Panc1 (cell line): ENCODE results near the gene CALM3. TPM values are rescaled to one million over a fixed set of nuclear protein-coding genes. Genes with fewer than 3 reads are reported as not detected.

Source experiments
- ATAC-seq: fragments of 200-7000 bp; cut with Tn5 transposase; 2 replicates; pipeline ENCODE4 v1.9.1; 2020; ENCODE audit warnings: mild to moderate bottlenecking, moderate library complexity
- BruUV-seq: library from RNA; stranded (reverse); fragments of 400-500 nt; replicated peaks from 2 replicates; lab custom pipeline; 2021; lab: Mats Ljungman, UMichigan
- CTCF ChIA-PET: fragments of 300-600 bp; sonication (Branson Sonifier 250); formaldehyde crosslinking; loops from one replicate; lab custom pipeline; 2022; ENCODE audit warnings: antibody characterized with exemption; lab: Charles Lee
- POLR2A ChIA-PET: fragments of 300-600 bp; sonication (Branson Sonifier 250); formaldehyde crosslinking; loops from one replicate; lab custom pipeline; 2022; ENCODE audit warnings: antibody characterized with exemption; lab: Charles Lee
- DNase-seq: peaks from one replicate; pipeline ENCODE4 v3.0.0-alpha.2; 2010; ENCODE audit warnings: low read depth, low spot score
- H3K27ac ChIP-seq: 2 replicates; pipeline ENCODE4 v1.5.1; 2011; ENCODE audit warnings: mild to moderate bottlenecking, low read length, inconsistent platforms
- H3K27me3 ChIP-seq: fragments of 200-500 bp; sonication (Bioruptor generic); 2 replicates; pipeline ENCODE4 v1.6.0; 2014; ENCODE audit warnings: low read length, inconsistent platforms; ENCODE audit not compliant: control insufficient read depth, insufficient read depth
- H3K36me3 ChIP-seq: fragments of 200-500 bp; sonication (Bioruptor generic); 2 replicates; pipeline ENCODE4 v1.5.1; 2014; ENCODE audit warnings: inconsistent platforms, mild to moderate bottlenecking, low read length, moderate library complexity; ENCODE audit not compliant: control insufficient read depth, insufficient read depth
- H3K4me1 ChIP-seq: 2 replicates; pipeline ENCODE4 v1.5.1; 2011; ENCODE audit warnings: inconsistent platforms, mild to moderate bottlenecking, low read length, moderate library complexity; ENCODE audit not compliant: control insufficient read depth, insufficient read depth
- H3K4me3 ChIP-seq, 2 experiments: 2 replicates each; pipeline ENCODE4 v1.5.1; 2011 to 2012; ENCODE audit warnings: low read depth in 2 of 2, low read length in 2 of 2, mild to moderate bottlenecking in 2 of 2, inconsistent platforms in 1 of 2, moderate library complexity in 1 of 2
- H3K9me3 ChIP-seq: fragments of 200-500 bp; sonication (Bioruptor generic); 2 replicates; pipeline ENCODE4 v1.5.1; 2014; ENCODE audit warnings: low read depth, mild to moderate bottlenecking, inconsistent platforms, low read length, moderate library complexity; ENCODE audit not compliant: control insufficient read depth, insufficient read depth
- POLR2AphosphoS5 ChIP-seq: IDR thresholded peaks from 2 replicates; pipeline ENCODE4 v1.6.1; 2012; ENCODE audit warnings: mild to moderate bottlenecking, low read depth, low read length, moderate library complexity
- SIN3A ChIP-seq: IDR thresholded peaks from 2 replicates; pipeline ENCODE4 v1.6.1; 2012; ENCODE audit warnings: low read depth, mild to moderate bottlenecking, low read length, moderate library complexity, borderline replicate concordance; ENCODE audit not compliant: insufficient read depth
- TCF7L2 ChIP-seq: IDR thresholded peaks from 2 replicates; pipeline ENCODE4 v1.6.1; 2011; ENCODE audit warnings: mild to moderate bottlenecking, low read depth, low read length, inconsistent platforms
- in situ Hi-C: cut with HindIII; loops from 2 replicates; pipeline ENCODE4 v1.10.0; 2016; ENCODE audit warnings: low sequenced_read_pairs, low pct_unique_long_range_greater_than_20kb
- intact Hi-C: fragments of 100-400 bp; cut with micrococcal nuclease; formaldehyde crosslinking; loops from one replicate; pipeline ENCODE4 v1.10.0; 2022; ENCODE audit not compliant: unreplicated experiment
- total RNA-seq: library from RNA; stranded (reverse); gene quantifications from one replicate; pipeline ENCODE4 v1.2.1, GENCODE V29; 2021; ENCODE audit not compliant: unreplicated experiment
- TF ChIP-seq, protein P1 (sequence below), 2 experiments: IDR thresholded peaks; 2 replicates each; pipeline ENCODE4 v1.6.1; 2011 to 2012; ENCODE audit warnings: low read depth in 2 of 2, control low read depth in 1 of 2, low read length in 1 of 2, mild to moderate bottlenecking in 1 of 2, moderate library complexity in 1 of 2; ENCODE audit not compliant: insufficient read depth in 1 of 2
- TF ChIP-seq, protein P2 (sequence below): fragments of 450-650 bp; IDR thresholded peaks from 2 replicates; pipeline ENCODE4 v1.5.1; 2017; ENCODE audit warnings: mild to moderate bottlenecking

The CALM3 gene
- total RNA-seq, 1 experiment from 2014 or later: 212 TPM

DNA sequence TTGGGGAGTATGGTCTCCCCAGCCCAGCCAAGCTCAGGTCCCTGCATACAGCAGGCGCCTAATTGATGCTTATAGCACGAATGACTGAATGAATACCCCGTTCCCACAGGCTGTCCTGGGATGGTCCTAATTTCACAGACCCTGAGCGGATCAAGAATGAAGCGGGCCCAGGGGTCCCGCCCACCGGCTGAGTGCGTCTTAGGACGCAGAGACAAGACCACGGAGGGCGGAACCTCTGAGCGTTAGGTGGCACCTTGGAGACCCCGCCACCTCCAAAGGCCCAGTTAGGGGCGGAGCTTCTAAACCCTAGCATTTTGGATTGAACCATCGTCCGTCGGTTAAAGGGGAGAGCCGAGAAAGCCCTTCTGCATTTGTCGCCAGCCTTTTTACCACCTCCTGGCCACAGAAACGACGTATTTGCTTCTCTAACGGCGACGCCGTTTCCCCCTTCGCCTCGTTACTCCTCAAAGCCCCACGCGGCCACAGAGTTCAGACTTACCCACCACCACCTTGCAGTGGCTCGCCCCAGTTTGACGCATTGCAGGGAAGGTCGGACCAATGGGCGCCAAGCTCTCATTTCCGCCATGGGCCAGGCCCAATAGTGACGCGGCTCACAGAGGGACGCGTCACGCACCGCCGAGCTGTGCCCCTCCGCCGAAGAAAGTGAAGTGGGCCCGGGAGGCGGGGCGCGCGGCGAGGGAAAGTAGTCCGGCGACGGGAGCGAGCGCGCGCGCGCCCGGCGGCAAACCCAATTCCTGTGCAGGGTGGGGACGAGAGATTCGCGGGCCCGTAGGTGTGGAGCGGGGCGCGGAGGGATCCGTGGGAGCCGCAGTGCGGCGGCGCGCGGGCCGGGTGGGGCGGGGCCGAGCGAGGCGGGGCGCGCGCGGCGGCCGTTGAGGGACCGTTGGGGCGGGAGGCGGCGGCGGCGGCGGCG, 479 bp upstream of the CALM3 start:
- ChIA-PET POLR2A (interaction anchor here (0.7 kb wide), 1 partner anchor 206 kb away, joined by 9 read pairs; no protein-coding TSS in a partner anchor), CTCF (interaction anchor here (0.6 kb wide), 1 partner anchor 30 kb away, joined by 3 read pairs; no protein-coding TSS in a partner anchor)
- intact Hi-C loops (no loop called here), in situ Hi-C loops (no loop called here)
- DNase-seq (peak; percentile 78), ATAC-seq (peak; percentile 94)
- TF ChIP-seq TCF7L2: no peak
- TF ChIP-seq SIN3A: 0 out of 2 replicates have a peak, but pooled peaks have one; percentile 28
- peak; percentile 59 for TF ChIP-seq POLR2AphosphoS5
- TF ChIP-seq, protein P1, sequence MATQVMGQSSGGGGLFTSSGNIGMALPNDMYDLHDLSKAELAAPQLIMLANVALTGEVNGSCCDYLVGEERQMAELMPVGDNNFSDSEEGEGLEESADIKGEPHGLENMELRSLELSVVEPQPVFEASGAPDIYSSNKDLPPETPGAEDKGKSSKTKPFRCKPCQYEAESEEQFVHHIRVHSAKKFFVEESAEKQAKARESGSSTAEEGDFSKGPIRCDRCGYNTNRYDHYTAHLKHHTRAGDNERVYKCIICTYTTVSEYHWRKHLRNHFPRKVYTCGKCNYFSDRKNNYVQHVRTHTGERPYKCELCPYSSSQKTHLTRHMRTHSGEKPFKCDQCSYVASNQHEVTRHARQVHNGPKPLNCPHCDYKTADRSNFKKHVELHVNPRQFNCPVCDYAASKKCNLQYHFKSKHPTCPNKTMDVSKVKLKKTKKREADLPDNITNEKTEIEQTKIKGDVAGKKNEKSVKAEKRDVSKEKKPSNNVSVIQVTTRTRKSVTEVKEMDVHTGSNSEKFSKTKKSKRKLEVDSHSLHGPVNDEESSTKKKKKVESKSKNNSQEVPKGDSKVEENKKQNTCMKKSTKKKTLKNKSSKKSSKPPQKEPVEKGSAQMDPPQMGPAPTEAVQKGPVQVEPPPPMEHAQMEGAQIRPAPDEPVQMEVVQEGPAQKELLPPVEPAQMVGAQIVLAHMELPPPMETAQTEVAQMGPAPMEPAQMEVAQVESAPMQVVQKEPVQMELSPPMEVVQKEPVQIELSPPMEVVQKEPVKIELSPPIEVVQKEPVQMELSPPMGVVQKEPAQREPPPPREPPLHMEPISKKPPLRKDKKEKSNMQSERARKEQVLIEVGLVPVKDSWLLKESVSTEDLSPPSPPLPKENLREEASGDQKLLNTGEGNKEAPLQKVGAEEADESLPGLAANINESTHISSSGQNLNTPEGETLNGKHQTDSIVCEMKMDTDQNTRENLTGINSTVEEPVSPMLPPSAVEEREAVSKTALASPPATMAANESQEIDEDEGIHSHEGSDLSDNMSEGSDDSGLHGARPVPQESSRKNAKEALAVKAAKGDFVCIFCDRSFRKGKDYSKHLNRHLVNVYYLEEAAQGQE (IDR thresholded peaks at IDR 0.05; ENCODE audit: insufficient read depth in 1 of 2, low read depth in 2 of 2, low read length in 1 of 2): 0 out of 4 replicates have a peak, but pooled peaks of 1 of the 2 experiments have one; percentile 10
- Histone ChIP-seq H3K9me3 (peaks cover 3% of the 10 kb centered on the region; the same call in 1 of the 2 replicates), H3K4me3 (peak overlapping the region; percentile 98 to 99), H3K27ac (peak overlapping the region; percentile 95), H3K36me3 (no peaks in the 10 kb centered on the region; the same call in 1 of the 2 replicates), H3K27me3 (no peaks in the 10 kb centered on the region), H3K4me1 (peaks cover 14% of the 10 kb centered on the region)
- BruUV-seq: TSS peak; percentile 90

DNA sequence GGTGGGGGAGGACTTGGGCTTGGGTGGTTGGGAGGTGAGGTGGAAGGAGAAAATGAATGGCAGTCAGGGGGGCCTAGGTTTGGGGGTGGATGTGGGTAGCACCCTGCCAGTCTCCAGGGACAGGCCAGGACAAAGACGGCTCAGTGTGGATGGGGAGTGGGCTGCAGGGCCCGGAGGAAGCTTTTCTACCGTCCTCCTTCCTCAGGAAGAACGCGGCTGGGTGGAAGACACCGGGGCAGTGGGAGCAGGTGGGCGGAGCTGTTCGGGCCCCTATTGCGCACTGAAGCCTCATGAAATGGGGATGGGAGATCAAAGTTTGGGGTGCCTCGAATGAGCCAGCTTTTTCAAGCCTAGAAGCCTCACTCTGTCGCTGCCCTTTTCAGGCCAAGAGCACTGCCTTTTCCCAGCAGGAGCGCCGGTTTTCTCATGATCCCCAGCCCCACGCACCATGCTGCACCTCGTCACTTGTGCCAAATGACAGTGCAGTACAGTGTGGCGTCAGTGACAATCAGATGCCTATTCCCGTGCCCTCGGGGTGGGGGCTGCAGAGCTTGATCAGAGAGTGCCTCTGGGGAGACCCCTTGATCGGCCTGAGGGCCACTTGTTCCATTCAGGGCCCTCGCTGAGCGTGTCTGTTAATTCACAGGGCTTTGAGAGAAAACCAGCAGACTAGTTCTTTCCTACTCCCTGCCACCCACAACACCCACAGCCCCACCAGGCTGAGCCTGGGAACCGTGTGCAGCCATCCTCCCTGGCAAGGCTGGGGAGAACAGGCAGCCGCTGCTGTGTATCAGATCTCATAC, 1.5 kb downstream of the CALM3 start:
- Histone ChIP-seq H3K27me3 (no peaks in the 10 kb centered on the region), H3K9me3 (peaks cover 3% of the 10 kb centered on the region; the same call in 1 of the 2 replicates), H3K4me3 (peak overlapping the region; percentile 98 to 99), H3K4me1 (peaks cover 14% of the 10 kb centered on the region), H3K27ac (peak overlapping the region; percentile 96), H3K36me3 (no peaks in the 10 kb centered on the region; the same call in 1 of the 2 replicates)
- in situ Hi-C loops (no loop called here), intact Hi-C loops (no loop called here)
- ChIA-PET CTCF (no interaction called here), POLR2A (no interaction called here)
- DNase-seq: no peak
- TF ChIP-seq POLR2AphosphoS5 (no peak), SIN3A (no peak), TCF7L2 (no peak)
- TF ChIP-seq, protein P1 (IDR thresholded peaks at IDR 0.05; ENCODE audit: insufficient read depth in 1 of 2, low read depth in 2 of 2, low read length in 1 of 2): no peak
- TF ChIP-seq, protein P2, sequence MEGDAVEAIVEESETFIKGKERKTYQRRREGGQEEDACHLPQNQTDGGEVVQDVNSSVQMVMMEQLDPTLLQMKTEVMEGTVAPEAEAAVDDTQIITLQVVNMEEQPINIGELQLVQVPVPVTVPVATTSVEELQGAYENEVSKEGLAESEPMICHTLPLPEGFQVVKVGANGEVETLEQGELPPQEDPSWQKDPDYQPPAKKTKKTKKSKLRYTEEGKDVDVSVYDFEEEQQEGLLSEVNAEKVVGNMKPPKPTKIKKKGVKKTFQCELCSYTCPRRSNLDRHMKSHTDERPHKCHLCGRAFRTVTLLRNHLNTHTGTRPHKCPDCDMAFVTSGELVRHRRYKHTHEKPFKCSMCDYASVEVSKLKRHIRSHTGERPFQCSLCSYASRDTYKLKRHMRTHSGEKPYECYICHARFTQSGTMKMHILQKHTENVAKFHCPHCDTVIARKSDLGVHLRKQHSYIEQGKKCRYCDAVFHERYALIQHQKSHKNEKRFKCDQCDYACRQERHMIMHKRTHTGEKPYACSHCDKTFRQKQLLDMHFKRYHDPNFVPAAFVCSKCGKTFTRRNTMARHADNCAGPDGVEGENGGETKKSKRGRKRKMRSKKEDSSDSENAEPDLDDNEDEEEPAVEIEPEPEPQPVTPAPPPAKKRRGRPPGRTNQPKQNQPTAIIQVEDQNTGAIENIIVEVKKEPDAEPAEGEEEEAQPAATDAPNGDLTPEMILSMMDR: no peak
- BruUV-seq: no TSS peak
- no peak for ATAC-seq
